Left lobe of liver (tissue), 2 donors: ENCODE data around the gene MUC5B. TPM values are rescaled to one million over a fixed set of nuclear protein-coding genes. Genes with fewer than 3 reads are reported as not detected.
"Not testable (repeated sequence)": the region's sequence is repeated elsewhere in the genome, so short reads cannot be mapped to it uniquely, and the experiment has no call there.

Experiments
- ATAC-seq: fragments of 200-7000 bp; cut with Tn5 transposase; one replicate; pipeline ENCODE4 v1.9.1; 2020; ENCODE audit warnings: mild to moderate bottlenecking, moderate library complexity
- DNase-seq: peaks from one replicate; pipeline ENCODE4 v3.0.0-alpha.2; 2020; ENCODE audit warnings: low spot score
- total RNA-seq: library from RNA; stranded (reverse); gene quantifications from one replicate; pipeline ENCODE4 v1.2.1, GENCODE V29; 2021
- donor health status: DM: no; HTN: no; CAD: no; lungs with moderate emphysema.
- donor health status: DM: no; HTN: yes; CAD: no.

Gene MUC5B
- total RNA-seq, 1 donor from 2014 or later: 4.1 TPM

DNA sequence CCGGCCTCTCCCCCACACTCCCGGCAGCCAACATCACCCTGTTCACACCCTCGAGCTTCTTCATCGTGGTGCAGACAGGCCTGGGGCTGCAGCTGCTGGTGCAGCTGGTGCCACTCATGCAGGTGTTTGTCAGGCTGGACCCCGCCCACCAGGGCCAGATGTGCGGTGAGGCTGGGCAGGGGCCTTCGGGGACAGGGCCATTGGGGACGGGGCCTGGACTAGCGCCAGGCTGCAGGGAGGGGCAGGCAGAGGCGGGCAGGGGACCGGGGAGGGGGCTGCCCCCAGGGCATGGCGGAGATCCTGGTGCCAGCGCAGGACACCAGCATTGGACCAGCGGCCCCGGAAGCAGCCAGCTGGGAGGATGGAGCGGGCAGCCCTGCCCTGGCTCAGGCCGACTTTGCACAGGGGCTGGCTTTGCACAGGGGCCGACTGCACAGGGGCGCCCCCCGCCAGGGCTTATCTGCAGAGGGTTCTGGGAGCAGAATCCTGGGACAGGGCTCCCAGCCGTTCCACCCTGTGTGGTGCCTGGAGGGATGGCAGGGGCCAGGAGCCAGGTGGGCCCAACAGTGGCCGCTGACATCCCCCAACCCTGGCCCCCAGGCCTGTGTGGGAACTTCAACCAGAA is 8.6 kb downstream of the MUC5B start:
- no peak for DNase-seq
- no peak for ATAC-seq

DNA sequence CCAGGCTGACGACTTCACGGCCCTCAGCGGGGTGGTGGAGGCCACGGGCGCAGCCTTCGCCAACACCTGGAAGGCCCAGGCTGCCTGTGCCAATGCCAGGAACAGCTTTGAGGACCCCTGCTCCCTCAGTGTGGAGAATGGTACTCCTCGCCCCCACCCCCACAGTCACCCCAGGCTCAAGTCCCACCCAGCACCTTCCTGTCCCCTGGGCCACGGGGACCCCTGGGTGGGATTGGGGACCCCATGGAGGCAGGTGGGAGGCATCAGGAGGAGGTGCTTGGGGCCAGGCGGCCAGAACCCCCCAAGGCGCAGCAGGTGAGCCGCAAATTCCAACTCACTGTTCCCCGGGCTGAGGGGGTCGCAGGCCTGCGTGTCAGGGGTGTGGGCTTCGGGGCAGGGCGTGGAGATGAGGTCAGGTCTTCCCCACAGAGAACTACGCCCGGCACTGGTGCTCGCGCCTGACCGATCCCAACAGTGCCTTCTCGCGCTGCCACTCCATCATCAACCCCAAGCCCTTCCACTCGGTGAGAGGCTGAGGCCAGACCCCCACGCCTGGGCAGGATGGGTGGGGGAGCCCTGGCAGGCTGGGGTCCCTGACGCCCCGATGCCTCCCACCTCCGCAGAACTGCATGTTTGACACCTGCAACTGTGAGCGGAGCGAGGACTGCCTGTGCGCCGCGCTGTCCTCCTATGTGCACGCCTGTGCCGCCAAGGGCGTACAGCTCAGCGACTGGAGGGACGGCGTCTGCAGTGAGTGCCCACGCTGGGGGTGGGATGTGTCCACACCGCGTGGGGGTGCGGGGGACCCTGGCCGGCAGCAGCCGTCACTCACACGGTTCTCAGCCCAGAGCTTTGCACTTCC is 9.4 kb downstream of the MUC5B start:
- ATAC-seq (no peak), DNase-seq (peak; percentile 42)

DNA sequence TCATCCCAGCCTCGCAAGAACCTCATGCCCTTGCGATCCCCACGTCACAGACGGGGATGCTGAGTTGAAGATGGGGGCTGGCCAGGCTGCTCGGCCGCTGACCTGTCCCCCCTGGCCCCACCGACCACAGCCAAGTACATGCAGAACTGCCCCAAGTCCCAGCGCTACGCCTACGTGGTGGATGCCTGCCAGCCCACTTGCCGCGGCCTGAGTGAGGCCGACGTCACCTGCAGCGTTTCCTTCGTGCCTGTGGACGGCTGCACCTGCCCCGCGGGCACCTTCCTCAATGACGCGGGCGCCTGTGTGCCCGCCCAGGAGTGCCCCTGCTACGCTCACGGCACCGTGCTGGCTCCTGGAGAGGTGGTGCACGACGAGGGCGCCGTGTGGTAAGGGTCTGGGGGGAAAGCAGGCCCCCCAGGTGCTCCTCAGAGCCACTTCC is 10.0 kb downstream of the MUC5B start:
- ATAC-seq: no peak
- DNase-seq: peak; percentile 41

DNA sequence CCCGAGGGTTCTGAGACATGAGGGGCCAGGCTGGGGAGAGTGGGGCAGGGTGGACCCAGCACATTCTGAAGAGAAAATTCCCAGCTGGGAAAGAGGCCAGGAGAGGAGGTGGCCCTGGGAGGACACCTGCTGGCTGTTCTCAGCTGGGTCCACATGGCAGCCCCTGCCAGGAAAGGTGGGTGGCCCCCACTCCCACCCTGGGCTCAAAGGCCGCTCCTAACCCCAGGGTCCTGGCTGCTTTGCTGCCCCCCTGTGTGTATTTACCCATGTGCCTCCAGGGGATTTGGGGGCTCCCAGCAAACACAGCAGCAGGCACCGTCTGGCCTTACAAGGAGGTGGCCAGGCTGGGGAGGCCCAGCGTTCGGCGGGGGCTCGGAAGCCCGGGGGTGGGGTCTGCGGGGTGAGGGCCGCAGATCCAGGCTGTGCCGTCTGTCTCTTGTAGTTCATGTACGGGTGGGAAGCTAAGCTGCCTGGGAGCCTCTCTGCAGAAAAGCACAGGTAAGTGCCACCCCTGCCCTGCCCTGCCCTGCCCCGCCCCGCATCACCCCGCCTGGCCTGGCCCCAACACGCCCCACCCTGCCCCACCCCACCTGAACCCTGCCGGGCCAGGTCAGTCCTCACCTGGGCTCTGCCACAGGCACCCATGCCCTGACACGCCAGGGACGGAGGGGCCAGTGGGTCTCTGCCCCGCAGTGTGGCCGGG is 10.6 kb downstream of the MUC5B start:
- peak; percentile 36 for DNase-seq
- ATAC-seq: no peak

DNA sequence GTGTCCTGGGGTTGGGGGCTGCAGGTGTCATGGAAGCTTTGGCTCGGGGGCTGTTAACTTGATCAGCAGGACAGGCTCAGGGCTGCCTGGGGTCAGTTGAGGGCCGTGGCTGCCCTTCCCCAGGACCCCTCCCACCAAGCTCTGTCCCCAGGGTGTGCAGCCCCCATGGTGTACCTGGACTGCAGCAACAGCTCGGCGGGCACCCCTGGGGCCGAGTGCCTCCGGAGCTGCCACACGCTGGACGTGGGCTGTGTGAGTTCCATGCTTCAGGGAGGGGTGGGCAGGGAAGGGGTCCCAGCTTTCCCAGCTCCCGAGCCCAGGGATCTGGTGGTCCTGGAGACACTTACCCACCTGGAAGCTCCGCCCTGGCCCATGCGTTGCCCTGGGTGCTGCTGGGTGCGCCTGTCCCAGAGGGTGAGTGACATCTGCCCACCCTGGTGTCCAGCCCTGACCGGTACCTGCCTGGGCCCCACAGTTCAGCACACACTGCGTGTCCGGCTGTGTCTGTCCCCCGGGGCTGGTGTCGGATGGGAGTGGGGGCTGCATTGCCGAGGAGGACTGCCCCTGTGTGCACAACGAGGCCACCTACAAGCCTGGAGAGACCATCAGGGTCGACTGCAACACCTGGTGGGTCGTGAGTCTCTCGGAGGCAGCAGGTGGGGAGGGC is 11.3 kb downstream of the MUC5B start:
- peak; percentile 40 for DNase-seq
- no peak for ATAC-seq

DNA sequence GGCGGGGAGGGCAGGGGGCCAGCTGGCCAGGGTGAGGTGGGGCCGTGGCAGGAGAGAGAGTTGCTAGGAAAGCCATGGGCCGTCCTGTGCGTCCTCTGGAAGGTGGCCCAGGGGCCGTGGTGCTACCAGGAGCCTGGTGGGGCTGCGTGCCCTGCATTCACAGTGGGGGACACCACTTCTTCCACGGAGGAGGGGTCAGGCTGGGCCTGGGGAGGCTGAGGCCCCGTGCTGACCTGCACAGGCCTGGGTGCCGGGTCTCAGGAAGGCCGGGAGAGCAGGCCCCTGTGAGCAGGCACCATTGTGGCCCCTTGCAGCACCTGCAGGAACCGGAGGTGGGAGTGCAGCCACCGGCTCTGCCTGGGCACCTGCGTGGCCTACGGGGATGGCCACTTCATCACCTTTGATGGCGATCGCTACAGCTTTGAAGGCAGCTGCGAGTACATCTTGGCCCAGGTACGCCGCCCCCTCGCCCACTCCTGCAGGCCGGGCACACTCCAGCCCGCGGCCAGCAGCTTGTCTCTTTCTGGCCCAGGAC is 12.0 kb downstream of the MUC5B start:
- ATAC-seq: no peak
- peak; percentile 40 for DNase-seq

DNA sequence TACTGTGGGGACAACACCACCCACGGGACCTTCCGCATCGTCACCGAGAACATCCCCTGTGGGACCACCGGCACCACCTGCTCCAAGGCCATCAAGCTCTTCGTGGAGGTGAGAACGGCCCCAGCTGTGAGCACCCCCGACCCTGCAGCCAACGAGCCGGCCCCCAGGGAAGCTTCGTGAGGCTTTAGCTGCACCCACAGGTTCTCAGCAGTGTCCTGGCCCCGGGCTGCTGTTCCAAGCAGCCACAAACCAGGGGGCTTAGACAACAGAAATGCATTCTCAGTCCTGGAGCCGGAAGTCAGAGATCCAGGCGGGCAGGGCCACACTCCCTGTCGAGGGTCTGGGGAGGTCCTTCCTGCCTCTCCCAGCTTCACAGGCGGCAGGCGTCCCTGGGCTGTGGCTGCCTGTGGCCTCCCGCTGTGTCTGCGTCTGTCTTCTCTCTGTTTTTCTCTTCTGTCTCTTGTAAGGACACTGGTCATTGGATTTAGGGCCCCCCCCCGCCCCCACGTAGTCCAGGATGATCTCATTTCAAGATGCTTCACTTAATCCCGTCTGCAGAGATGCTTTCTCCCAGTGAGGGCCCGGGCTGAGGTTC is 12.5 kb downstream of the MUC5B start:
- DNase-seq: peak; percentile 33
- ATAC-seq: no peak

DNA sequence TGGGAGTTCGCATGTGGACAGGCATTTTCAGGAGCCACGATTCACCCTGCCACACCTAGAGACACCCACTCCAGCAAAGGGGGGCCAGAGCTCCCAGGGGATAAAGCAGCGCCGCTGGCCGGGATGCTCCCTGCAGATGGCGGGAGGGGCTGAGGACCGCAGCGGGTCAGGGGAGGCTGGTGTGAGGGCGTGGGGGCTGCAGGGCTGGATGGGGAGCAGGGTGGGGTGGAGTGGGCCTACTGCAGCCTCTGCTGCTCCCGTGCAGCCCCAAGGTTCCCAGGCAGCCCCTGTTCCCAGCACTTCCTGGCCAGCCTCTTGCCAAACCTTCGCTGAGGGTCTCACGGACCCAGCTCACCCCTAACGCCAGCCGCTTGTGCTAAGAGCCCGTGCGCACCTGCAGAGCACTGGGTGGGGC is 13.0 kb downstream of the MUC5B start:
- ATAC-seq (no peak), DNase-seq (peak; percentile 37)

DNA sequence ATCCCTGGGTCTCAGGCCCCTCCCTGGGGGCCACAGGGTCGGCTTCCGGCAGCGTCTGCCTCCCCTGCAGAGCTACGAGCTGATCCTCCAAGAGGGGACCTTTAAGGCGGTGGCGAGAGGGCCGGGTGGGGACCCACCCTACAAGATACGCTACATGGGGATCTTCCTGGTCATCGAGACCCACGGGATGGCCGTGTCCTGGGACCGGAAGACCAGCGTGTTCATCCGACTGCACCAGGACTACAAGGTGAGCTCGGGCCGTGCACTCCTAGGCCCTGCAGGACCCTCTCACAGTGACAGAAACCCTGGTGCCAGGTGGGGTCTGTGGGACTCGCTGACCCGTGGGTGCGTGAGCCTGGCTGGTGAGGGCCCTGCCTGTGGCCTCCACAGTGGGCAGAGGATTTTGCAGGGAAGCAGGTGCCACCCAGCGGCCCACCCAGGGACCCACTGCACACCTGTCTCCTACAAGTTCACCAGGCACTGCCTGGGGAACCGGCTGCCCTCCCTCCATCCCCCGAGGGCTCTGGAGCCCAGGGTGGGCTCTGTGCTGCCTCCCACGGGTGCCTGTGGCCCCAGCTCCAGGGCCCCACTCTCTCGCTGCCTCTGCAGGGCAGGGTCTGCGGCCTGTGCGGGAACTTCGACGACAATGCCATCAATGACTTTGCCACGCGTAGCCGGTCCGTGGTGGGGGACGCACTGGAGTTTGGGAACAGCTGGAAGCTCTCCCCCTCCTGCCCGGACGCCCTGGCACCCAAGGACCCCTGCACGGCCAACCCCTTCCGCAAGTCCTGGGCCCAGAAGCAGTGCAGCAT is 13.7 kb downstream of the MUC5B start:
- ATAC-seq: no peak
- DNase-seq: no peak

DNA sequence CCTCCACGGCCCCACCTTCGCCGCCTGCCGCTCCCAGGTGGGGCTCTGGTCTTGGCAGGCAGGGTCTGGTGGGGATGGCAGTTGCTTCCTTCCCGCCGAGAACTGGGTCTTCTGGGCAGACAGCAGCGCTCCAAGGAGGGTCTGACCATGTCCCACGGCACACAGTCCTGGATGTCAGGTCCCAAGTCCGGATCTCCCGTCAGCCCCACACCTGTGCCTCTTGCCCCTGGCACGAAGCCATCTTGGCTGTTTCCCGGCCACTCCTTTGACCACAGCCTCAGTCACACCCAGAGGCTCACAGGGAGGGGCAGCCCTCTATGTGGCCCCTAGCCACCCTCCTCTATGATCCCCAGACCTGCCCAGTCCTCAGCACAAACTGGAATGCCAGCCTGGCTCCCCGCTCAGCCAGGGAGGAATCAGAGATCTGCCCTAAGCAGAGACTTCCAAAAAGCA is 14.3 kb downstream of the MUC5B start:
- no peak for ATAC-seq
- DNase-seq: no peak

DNA sequence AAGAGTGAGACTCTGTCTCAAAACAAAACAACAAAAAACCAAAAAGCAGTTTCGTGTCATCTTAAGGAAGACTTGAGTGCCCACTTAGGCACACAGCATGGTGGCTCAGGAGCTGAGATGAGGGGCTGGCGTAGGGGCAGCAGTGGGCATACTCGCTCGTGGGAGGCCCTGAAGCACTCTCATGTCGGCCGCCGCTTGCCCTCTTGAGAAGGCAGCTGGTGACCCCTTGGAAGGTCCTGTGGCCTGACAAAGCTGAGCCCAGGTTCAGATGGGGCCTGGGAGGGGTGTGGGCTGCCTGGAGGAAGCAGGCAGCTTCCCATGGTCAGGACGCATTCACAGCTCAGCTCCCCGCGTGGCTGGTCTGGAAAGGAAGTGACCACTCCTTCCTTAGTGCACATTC is 15.0 kb downstream of the MUC5B start:
- DNase-seq: no peak
- ATAC-seq: no peak

DNA sequence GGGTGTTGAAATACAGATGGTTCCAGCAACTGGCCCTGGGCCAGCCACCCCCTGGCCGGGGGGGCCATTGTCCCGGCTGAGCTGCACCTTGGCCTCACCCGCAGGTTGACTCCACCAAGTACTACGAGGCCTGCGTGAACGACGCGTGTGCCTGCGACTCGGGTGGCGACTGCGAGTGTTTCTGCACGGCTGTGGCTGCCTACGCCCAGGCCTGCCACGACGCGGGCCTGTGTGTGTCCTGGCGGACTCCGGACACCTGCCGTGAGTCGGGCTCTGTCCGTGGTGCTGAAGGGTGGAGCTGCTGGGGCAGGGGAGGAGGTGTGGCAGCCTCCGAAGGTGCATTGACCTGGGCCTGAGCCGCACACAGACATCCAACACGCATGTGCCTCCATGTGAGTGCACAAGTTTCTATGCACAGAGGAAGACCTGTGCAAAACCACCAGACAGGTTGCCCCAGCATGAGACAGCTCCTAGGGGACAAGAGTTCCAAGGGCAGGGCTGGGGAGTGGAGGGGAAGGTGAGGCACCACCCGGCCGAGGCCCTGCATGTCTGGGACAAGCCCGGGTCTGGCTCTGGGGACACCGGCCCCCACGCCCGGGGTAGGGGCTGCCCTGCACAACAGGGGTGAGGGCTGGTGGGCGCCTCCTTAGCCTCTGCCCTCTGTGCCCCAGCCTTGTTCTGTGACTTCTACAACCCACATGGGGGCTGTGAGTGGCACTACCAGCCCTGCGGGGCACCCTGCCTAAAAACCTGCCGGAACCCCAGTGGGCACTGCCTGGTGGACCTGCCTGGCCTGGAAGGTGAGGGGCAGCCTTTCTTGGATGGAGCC is 16.1 kb downstream of the MUC5B start:
- DNase-seq (peak; percentile 73), ATAC-seq (peak; percentile 93)

DNA sequence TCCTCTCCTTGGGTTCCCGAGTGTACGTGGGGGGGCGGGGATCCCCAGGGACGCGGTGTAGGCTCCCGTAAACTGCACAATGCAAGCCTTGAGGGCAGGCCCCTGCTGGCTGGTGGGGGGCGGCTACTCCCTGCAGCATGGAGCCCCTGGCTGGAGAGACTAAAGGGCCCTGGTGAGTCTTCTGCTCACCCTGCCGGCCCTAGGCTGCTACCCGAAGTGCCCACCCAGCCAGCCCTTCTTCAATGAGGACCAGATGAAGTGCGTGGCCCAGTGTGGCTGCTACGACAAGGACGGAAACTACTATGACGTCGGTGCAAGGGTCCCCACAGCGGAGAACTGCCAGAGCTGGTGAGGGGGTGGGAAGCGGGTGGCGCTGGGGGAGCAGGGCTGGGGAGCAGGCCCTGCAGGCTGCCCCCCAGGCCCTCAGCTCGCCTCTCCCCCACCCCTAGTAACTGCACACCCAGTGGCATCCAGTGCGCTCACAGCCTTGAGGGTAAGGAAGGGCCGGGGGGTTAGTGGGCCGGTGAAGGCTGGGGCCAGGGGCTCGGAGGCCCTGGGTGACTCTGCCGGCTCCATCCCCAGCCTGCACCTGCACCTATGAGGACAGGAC is 16.8 kb downstream of the MUC5B start:
- DNase-seq: no peak
- ATAC-seq: no peak

DNA sequence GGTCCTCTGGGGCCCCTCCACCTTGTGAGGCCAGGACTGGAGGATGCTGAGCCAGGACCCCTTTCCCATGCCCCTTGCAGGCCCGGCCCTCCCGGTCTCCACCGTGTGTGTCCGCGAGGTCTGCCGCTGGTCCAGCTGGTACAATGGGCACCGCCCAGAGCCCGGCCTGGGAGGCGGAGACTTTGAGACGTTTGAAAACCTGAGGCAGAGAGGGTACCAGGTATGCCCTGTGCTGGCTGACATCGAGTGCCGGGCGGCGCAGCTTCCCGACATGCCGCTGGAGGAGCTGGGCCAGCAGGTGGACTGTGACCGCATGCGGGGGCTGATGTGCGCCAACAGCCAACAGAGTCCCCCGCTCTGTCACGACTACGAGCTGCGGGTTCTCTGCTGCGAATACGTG is 17.9 kb downstream of the MUC5B start:
- DNase-seq (no peak), ATAC-seq (no peak)

DNA sequence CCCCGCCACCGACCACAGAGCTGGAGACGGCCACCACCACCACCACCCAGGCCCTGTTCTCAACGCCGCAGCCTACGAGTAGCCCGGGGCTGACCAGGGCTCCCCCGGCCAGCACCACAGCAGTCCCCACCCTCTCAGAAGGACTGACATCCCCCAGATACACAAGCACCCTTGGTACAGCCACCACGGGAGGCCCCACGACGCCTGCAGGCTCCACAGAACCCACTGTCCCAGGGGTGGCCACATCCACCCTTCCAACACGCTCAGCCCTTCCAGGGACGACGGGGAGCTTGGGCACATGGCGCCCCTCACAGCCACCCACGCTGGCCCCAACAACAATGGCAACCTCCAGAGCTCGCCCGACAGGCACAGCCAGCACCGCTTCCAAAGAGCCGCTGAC is 18.8 kb downstream of the MUC5B start:
- DNase-seq (no peak), ATAC-seq (no peak)

DNA sequence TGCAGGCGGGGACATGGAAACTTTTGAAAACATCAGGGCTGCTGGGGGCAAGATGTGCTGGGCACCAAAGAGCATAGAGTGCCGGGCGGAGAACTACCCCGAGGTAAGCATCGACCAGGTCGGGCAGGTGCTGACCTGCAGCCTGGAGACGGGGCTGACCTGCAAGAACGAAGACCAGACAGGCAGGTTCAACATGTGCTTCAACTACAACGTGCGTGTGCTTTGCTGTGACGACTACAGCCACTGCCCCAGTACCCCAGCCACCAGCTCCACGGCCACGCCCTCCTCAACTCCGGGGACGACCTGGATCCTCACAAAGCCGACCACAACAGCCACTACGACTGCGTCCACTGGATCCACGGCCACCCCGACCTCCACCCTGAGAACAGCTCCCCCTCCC is 19.4 kb downstream of the MUC5B start:
- DNase-seq: no peak
- no peak for ATAC-seq

DNA sequence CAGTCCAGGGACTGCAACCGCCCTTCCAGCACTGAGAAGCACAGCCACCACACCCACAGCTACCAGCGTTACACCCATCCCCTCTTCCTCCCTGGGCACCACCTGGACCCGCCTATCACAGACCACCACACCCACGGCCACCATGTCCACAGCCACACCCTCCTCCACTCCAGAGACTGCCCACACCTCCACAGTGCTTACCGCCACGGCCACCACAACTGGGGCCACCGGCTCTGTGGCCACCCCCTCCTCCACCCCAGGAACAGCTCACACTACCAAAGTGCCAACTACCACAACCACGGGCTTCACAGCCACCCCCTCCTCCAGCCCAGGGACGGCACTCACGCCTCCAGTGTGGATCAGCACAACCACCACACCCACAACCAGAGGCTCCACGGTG is 19.9 kb downstream of the MUC5B start:
- ATAC-seq, DNase-seq: not testable (repeated sequence)

DNA sequence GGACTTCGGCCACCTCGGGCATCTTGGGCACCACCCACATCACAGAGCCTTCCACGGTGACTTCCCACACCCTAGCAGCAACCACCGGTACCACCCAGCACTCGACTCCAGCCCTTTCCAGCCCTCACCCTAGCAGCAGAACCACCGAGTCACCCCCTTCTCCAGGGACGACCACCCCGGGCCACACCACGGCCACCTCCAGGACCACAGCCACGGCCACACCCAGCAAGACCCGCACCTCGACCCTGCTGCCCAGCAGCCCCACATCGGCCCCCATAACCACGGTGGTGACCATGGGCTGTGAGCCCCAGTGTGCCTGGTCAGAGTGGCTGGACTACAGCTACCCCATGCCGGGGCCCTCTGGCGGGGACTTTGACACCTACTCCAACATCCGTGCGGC is 20.7 kb downstream of the MUC5B start:
- not testable (repeated sequence) for DNase-seq, ATAC-seq
